Kidney (tissue), 14 donors: ENCODE results near the gene UBTD1. TPM values are rescaled to one million over a fixed set of nuclear protein-coding genes. Genes with fewer than 3 reads are reported as not detected.

Source experiments
- DNase-seq, 5 donors: peaks; one replicate each; pipeline ENCODE4 v3.0.0-alpha.2; 2013 to 2020
- FAIRE-seq: peaks from 2 replicates; lab custom pipeline; 2012; peaks lifted over from hg19 to GRCh38; lab: Jason Lieb, UNC
- H3K27ac ChIP-seq, 2 donors: one replicate each; pipeline ENCODE4 v1.7.0; 2013; ENCODE audit warnings: low read depth in 2 of 2, low read length in 2 of 2, inconsistent platforms in 1 of 2
- H3K27me3 ChIP-seq: one replicate; pipeline ENCODE4 v1.7.1; 2013; ENCODE audit warnings: low read length, inconsistent platforms; ENCODE audit not compliant: control insufficient read depth, insufficient read depth
- H3K36me3 ChIP-seq, 3 donors: one replicate each; pipeline versions ENCODE4 v1.7.0 to v1.7.1; 2013; ENCODE audit warnings: low read length in 3 of 3, control low read depth in 1 of 3, inconsistent platforms in 1 of 3; ENCODE audit not compliant: insufficient read depth in 3 of 3, control insufficient read depth in 2 of 3
- H3K4me1 ChIP-seq, 3 donors: one replicate each; pipeline versions ENCODE4 v1.7.0 to v1.7.1; 2013; ENCODE audit warnings: low read length in 3 of 3, inconsistent platforms in 1 of 3, low read depth in 1 of 3; ENCODE audit not compliant: control insufficient read depth in 2 of 3, insufficient read depth in 2 of 3
- H3K4me3 ChIP-seq, 3 donors: one replicate each; pipeline versions ENCODE4 v1.7.0 to v1.8.1; 2013; ENCODE audit warnings: low read length in 3 of 3, control low read depth in 1 of 3, inconsistent platforms in 1 of 3
- H3K9ac ChIP-seq, 3 donors: one replicate each; pipeline versions ENCODE4 v1.7.0 to v1.7.1; 2013; ENCODE audit warnings: low read length in 3 of 3, control low read depth in 1 of 3, inconsistent platforms in 1 of 3
- H3K9me3 ChIP-seq, 3 donors: one replicate each; pipeline versions ENCODE4 v1.7.0 to v1.7.1; 2013; ENCODE audit warnings: low read length in 3 of 3, control low read depth in 1 of 3, inconsistent platforms in 1 of 3; ENCODE audit not compliant: control insufficient read depth in 2 of 3, insufficient read depth in 1 of 3
- intact Hi-C: fragments of 100-400 bp; cut with DNase I; formaldehyde crosslinking; loops from one replicate; pipeline ENCODE4 v1.11.1; 2022
- polyA plus RNA-seq: library from polyadenylated mRNA; stranded (reverse); fragments of 350-450 nt; fragmentation: Illumina TruSeq; extraction: RNeasy Lipid Tissue Mini Kit (QIAGEN cat#74804); gene quantifications from one replicate; pipeline ENCODE4 v1.2.3, GENCODE V29; 2014; ENCODE audit warnings: low read depth, low replicate concordance; ENCODE audit not compliant: insufficient read depth
- total RNA-seq: library from RNA; stranded (reverse); fragmentation: NEBNext Ultra II Directional; extraction: Animal tissue kit (Norgen Biotek cat#: 25700); gene quantifications from one replicate; pipeline ENCODE4 v1.2.1, GENCODE V29; 2021
- TF ChIP-seq, protein P1 (sequence below): IDR thresholded peaks from 3 replicates; pipeline ENCODE4 v1.5.1; 2012; ENCODE audit warnings: mild to moderate bottlenecking, moderate library complexity, borderline replicate concordance; ENCODE audit not compliant: insufficient read depth; ENCODE audit errors: extremely low read depth
- donor health status: control.
- donor health status: control.
- donor health status: control.
- donor health status: control.
- donor health status: control.
- donor health status: DM: yes; HTN: yes; CAD: no.
- donor health status: Normal renal cell carcinoma (clear cell type).

Gene UBTD1
- total and polyA plus RNA-seq, 2 donors from 2014 or later = 17.4 to 26.1 TPM

DNA sequence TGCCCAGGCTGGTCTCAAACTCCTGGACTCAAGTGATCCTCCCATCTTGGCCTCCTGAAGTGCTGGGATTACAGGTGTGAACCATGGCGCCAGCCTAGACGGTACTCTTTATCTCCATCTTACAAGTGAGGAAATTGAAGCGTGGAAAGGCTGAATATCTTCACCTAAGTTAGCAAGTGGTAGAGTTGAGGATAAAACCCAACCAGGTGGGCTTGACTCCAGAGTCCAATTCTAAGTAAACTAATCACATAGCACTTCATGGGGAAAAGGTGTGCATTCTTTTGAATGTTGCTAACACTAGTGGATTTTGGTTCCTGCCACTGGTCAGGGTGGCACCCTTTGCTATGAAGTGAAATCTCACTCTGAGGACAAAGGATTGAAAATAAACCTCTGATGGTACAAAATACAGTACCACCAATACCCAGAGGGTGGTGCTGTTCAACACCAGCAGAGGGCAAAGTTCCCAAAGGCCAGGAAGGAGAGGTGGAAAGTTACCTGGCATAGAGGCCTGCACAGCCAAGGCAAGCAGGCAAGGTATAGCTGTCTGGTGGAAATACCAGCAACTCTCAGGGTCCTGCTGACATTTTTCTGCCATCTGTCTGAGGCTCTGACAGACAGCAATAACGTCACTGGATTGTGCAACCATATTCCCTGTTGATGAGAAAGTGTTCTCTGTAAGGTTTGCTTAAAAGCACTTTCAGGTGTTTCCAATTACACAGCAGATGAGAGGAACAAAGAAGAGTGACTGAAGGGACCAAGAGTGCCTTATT lies 35.2 kb upstream of the UBTD1 start:
- Histone ChIP-seq H3K9ac (peak overlapping the region in 1 of 3 donors; percentile 16), H3K4me3 (no peak overlapping the region), H3K27ac (no peak overlapping the region), H3K27me3 (no peaks in the 10 kb centered on the region), H3K9me3 (no peaks in the 10 kb centered on the region), H3K36me3 (peaks cover 22 to 67% (median 54%) of the 10 kb centered on the region in 3 donors), H3K4me1 (peaks cover 0 to 11% (median 0%) of the 10 kb centered on the region in 3 donors)
- peak in 3 of 5 donors; percentile 57 to 73 (median 70) for DNase-seq
- TF ChIP-seq, protein P1, sequence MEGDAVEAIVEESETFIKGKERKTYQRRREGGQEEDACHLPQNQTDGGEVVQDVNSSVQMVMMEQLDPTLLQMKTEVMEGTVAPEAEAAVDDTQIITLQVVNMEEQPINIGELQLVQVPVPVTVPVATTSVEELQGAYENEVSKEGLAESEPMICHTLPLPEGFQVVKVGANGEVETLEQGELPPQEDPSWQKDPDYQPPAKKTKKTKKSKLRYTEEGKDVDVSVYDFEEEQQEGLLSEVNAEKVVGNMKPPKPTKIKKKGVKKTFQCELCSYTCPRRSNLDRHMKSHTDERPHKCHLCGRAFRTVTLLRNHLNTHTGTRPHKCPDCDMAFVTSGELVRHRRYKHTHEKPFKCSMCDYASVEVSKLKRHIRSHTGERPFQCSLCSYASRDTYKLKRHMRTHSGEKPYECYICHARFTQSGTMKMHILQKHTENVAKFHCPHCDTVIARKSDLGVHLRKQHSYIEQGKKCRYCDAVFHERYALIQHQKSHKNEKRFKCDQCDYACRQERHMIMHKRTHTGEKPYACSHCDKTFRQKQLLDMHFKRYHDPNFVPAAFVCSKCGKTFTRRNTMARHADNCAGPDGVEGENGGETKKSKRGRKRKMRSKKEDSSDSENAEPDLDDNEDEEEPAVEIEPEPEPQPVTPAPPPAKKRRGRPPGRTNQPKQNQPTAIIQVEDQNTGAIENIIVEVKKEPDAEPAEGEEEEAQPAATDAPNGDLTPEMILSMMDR = peak; percentile 93
- no peak for FAIRE-seq
- intact Hi-C loops = no loop called here

DNA sequence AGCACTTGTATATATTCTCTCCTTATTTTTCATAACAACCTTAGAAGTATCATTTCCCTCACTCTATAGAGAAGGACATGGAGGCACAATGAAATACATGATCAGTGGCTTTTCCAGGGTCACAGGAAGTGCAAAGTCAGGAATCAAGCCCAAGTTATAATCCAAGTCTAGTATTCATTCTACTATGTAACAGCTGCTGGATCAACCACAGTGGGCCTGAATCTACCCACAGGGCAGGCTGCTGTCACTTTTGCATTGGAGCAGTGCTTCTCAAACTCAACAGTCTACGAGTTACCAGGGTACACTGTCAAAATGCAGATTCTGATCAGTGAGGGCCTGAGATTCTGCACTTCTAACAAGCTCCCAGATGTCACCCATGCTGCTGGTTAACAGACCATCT lies 34.5 kb upstream of the UBTD1 start:
- DNase-seq = no peak
- TF ChIP-seq, protein P1 = no peak
- Histone ChIP-seq H3K4me3 (no peak overlapping the region), H3K9ac (peak overlapping the region in 1 of 3 donors; percentile 16), H3K36me3 (peaks cover 24 to 66% (median 51%) of the 10 kb centered on the region in 3 donors), H3K4me1 (peaks cover 0 to 11% (median 0%) of the 10 kb centered on the region in 3 donors), H3K9me3 (no peaks in the 10 kb centered on the region), H3K27ac (no peak overlapping the region), H3K27me3 (no peaks in the 10 kb centered on the region)
- intact Hi-C loops = no loop called here
- no peak for FAIRE-seq

DNA sequence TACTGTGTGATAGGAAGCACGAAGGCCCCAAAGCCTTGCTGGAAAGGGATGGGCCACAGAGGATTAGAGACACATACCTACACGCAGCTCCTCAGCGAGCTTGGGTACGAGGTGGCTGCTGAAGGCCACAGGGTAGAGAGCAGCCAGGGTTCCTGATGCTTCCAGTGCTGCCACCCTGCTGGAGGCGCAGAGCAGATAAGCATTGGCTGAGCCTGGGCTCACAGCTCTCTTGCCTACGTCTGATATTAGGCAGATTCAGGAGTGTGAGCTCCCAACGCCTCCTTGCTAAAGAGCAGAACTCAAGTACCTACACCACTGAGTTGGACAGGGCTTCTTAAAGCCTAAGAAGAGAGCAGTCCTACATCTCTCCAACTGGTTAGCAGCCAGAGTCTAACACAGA lies 32.7 kb upstream of the UBTD1 start:
- no peak for DNase-seq
- Histone ChIP-seq H3K36me3 (peaks cover 27 to 67% (median 54%) of the 10 kb centered on the region in 3 donors), H3K27ac (no peak overlapping the region), H3K4me1 (peaks cover 0 to 6% (median 0%) of the 10 kb centered on the region in 3 donors), H3K9me3 (no peaks in the 10 kb centered on the region), H3K27me3 (no peaks in the 10 kb centered on the region), H3K4me3 (no peak overlapping the region), H3K9ac (no peak overlapping the region)
- intact Hi-C loops = no loop called here
- no peak for FAIRE-seq
- TF ChIP-seq, protein P1 = no peak
